ENCODE measurements around the gene CHID1.

DNA sequence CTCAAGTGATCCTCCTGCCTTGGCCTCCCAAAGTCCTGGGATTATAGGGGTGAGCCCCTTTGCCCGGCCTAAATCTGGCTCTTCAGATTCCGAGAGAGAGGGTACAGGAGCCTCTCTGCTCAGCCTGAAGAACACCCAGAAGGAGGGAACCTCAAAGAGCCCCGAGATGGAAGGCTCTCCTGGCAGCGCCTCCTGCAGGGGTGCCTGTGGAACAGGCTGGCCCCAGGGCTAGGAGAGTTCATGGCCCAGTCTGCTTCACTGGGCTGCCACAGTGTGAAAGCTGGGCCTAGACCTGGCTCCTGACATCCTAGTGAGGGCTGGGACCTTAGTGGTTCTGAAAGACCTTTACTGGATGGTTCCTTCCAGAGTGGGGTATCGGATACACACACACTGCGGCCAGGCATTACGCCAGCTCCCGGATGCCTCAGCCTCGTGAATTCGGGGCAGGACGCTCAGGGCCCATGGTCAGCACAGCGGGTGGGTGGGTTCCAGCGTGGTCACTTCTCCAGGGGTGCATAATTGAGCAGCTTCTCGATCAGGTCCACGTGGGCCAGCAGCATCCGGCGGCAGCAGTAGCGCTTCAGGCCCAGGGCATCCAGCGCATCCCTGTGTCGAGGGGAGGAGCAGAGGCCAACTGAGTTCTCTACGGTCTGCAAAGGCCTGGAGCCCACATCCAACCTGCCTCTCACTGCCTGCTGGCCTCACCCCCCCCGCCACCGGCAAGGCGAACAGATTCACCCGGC lies 70.6 kb downstream of the CHID1 start:
- TF ChIP-seq, protein P1, sequence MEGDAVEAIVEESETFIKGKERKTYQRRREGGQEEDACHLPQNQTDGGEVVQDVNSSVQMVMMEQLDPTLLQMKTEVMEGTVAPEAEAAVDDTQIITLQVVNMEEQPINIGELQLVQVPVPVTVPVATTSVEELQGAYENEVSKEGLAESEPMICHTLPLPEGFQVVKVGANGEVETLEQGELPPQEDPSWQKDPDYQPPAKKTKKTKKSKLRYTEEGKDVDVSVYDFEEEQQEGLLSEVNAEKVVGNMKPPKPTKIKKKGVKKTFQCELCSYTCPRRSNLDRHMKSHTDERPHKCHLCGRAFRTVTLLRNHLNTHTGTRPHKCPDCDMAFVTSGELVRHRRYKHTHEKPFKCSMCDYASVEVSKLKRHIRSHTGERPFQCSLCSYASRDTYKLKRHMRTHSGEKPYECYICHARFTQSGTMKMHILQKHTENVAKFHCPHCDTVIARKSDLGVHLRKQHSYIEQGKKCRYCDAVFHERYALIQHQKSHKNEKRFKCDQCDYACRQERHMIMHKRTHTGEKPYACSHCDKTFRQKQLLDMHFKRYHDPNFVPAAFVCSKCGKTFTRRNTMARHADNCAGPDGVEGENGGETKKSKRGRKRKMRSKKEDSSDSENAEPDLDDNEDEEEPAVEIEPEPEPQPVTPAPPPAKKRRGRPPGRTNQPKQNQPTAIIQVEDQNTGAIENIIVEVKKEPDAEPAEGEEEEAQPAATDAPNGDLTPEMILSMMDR (IDR thresholded peaks at IDR 0.05) = no peak
- TF ChIP-seq POLR2A (IDR thresholded peaks at IDR 0.05) = no peak

Data from right lobe of liver (tissue), 4 donors.